HG03354 (cell line): Measurements from ENCODE around the gene MKLN1.
"Not testable (repeated sequence)": the region's sequence is repeated elsewhere in the genome, so short reads cannot be mapped to it uniquely, and the experiment has no call there.

Source experiments
- ATAC-seq: cut with Tn5 transposase; IDR thresholded peaks from one replicate; pipeline ENCODE4 v1.9.1; 2021; ENCODE audit warnings: mild to moderate bottlenecking; ENCODE audit not compliant: unreplicated experiment, poor library complexity, severe bottlenecking

The MKLN1 gene

DNA sequence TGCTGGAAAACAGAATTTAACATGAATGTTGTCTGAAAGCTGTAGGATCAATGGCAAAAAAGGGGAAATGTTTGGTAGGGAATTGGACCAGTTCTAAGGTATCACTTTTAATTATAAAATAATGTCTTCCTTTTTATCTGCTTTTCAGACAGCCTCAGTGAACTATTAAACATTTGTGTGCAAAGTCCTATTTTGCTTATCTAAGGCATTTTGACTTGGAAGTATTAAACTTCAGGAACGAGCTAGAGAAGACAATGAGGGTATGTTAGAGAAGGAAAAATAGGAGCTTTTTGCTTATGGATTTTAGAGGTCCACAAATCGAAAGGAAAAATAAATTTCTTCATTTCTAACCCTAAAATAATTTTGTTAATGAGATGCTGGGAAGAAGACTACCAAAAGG is 165.4 kb downstream of the MKLN1 start:
- no peak for ATAC-seq

DNA sequence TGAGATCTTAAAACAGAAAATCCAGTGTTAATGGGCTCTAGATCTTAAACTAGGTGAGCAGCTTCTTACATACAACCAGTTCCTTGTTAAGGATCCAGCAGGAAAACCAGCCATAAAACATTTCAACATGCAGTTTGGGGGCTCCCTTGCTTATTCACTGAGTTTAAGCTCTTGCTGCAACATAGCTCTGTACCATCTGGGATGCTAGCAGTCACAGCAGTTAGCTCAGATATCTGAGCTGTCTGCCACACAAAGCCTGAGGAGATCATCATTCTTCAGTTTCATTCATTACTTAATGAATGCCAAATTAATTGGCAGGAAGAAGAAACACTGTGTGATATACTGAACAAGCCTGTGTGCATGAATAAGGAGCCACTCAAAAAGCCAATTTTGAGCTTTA is 165.9 kb downstream of the MKLN1 start:
- no peak for ATAC-seq

DNA sequence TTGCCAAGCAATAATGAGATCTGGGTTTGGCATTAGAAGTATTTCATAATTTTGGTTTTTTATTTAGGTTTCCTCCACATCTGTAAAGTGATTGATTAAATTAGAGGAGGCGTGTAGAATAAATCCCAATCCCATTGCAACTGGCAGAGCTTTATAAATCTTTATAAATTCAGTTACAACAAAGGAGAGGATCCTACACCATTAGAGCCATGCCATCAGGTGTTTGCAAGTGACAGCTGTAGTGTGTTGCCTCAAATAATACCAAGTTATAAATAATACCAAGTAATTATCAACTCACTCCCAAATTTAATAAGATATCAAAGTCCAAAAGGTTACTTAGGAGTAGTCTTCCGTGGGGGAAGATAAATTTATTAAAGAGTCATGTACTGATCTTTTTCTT is 166.5 kb downstream of the MKLN1 start:
- no peak for ATAC-seq

DNA sequence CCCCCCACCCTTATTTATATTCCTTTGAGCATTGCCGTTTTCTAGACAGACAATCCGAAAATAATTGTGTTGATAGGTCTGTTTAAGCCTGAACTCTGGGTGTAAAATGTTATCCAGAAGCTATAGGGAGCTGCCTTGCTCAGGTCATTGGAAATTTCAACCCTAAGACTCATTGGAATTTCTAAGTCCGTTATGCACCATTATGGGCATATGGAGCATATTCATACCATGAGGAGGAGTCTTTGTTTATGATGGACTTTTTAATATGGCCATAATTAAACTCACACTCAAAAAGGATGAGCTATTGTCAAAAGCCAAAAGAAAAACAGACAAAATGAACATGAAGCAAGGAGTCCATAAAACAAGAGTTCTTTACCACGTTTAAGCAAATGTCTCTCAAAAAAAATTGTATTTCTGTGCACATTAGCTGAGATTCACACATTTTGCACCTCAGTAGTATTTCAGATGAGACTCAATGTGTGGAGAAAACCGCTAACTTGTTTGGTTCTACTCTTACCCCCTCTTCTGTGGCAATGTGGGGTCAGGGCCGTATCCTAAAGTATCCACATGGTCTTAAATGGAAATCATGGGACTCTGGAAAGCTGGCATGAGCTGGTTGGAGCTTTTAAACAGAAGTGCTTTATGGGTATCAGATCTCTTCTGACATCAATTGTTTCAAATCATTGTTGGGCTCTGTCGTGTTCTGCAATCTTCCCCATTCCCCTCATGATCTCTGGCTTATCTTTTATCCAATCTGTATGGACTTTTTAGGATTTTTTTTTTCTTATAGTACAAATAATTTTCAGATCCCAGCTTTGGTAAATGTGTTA is 168.2 kb downstream of the MKLN1 start:
- ATAC-seq, result no peak

DNA sequence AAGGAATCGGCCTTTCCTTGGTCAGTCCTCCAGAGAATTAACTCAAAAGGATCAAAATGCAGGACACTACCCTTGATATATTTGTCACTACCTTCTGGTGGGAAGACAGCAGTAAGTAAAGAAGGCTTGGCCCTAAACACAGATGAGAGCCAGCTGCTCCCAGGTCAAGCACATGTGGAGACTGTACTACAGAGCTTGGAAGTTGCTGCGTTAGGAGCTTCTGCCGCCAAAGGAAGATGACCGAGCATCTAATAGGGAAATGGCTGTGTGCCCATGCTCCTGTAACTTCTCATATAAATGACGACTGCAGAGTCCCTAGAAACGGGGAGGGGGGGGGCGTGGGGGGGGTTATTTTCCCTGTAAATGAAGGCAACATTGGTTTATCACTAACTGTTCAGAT is 169.8 kb downstream of the MKLN1 start:
- ATAC-seq, result no peak

DNA sequence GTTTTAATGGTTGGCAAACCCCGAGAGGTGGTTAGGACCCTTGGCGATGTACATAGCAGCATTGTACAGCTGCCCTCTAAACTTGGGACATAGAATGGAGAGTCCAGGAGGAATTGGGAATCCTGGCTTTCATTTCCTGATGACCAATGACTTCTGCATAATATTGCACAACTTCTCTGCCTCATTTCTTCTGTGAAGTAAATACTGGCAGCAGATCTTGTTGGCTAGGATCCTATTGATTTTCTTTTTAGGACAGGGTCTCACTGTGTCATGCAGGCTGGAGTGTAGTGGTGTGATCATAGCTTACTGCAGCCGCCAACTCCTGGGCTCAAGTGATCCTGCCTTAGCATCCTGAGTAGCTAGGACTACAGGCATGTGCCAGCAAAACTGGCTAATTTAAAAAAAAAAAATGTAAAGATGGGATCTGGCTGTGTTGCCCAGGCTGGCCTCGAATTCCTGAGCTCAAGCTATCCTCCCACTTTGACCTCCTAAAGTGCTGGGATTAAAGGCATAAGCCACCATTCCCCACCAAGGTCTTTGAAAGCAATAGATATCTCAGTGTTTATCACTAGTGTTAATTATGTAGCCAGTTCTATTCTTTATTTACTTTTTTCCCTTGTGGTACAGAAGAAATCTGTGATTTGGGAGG is 170.7 kb downstream of the MKLN1 start:
- no peak for ATAC-seq

DNA sequence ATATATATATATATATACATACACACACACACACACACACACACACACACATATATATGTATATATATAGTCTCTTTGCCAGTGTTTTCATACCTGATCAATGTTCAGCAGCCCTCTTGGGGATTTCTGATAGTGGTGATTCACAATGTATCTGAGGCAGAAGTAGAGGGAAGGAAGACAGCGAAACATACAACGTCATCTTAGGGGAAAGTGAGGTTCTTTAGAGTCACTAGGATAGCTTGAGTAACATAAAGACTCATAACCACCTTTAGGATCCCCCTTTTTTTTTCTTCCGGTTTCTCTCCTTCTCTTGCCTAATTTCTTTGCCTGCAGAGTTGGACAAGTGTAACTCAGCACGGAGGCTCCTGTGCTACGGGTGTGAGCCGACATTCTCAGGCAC is 172.1 kb downstream of the MKLN1 start:
- no peak for ATAC-seq

DNA sequence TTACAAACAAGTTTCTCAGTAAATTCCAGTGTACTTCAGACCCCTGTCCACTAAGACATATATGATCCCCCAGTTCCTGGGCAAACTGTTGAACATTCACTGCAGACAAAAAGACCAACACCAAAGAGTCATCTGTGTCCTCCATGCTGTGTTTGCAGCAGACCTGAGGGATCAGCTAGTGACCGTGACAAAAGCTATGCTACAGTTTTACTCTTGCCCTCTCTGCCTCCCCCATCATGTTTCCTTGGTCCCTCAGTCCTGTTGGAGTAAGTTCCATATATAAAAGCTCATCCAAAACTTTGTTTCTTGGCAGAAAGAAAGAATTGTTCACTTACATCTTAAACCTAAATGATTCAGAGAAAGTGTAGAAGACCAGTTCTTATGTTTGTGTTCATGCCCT is 172.7 kb downstream of the MKLN1 start:
- ATAC-seq, result no peak

DNA sequence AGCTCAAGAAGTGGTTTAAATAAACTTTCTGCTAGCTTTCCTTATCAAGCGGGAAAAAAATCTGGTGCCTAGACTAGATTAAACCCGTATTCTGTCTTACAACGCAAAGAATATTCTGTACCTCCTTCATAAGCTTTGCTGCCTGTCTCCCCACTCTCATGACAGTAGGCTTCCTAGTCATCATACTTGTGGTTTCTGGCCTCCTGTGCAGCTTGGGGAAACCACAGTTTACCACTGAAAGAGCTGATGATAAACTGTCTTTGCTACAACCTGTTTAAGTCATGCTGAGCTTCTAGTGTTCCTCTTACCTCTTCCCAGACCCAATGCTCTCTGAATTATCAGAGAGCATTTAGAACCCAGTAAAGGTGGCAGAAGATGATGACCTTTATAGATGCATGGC is 173.7 kb downstream of the MKLN1 start:
- peak; percentile 87 for ATAC-seq

DNA sequence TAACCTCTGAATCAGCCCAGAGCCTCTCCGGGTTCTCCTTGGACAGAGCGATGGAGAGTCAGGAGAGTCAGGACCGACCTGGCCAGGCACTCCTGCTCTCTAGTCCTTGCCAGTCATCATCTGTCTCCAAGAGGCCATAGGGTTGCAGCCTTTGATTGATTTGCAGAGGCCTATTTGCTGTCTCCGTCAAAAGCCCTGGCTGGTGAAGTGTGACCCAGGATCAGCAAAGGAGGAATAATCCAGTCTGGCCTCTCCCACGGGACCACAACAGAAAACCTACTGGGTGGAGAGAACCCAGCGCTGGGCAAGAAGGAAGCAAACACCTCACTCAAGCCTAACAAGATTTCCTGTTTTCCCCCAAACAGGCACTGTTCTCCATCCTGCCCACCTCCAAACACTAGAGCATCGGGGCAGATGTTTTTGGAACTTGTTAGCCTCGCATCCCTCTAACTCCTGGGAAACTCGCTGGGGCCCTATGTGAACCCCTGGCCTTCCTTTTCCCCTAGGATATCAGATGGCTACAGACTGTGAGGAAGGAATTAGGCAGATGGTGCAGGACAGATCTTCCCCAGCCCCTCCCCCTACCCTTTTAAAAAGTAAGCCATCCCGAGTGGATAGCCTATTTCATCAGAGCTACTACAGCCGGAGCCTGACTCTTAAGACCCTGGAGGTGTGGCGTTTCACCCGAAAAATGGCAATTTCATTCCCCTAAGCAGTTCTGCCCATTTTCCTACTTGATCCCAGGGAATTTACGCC is 174.4 kb downstream of the MKLN1 start:
- ATAC-seq, result no peak

DNA sequence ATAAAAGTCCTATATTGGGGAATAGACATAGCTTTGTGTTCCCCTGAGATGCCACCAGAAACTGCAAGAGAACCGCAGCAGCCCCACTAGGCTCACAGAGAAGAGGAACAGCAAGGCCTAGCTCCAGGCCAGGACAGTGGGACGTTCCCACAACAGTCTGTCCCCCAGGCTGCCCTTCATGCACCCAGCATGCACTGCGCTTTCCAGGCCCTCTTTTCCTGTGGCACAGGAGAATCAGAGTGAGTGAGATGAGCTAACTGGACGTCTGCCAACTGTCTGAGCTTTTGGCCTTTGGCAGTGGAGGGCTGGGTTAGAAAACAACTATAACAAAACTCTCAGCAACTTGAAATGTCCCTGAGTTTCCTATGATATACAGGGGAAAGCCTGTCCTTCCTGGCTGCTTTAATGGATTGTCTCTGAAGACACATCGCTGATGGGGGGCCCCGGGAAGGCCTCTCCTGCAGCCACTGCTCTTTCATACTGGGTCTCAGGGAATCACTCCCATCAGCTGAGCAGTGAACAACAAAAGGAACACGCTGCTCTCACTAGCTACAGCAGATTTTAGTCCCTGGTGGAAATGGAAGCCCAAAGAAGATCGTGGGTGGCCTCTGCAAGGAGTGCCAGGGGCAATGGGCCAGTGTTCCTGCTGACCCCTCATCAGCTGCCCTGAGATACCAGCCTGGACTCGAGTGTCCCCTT is 175.3 kb downstream of the MKLN1 start:
- no peak for ATAC-seq

DNA sequence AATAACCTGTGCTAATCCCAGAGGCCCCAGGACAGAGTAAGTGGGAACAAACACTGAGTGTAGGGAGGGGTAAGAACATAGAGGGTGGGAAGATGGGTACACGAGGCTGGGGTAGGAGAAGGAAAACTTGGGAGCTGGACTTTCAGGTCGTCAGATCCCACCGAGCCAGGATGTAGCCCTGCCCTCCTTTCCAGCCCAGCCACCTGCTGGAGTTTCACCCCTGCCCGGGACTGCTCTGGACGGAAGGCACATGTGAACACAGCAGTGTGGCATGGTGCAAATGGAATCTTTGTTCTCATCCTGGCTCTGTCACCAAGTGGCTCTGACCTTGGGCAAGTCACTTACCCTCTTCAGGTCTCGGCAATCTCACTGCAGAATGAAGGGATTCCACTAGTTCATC is 176.0 kb downstream of the MKLN1 start:
- no peak for ATAC-seq

DNA sequence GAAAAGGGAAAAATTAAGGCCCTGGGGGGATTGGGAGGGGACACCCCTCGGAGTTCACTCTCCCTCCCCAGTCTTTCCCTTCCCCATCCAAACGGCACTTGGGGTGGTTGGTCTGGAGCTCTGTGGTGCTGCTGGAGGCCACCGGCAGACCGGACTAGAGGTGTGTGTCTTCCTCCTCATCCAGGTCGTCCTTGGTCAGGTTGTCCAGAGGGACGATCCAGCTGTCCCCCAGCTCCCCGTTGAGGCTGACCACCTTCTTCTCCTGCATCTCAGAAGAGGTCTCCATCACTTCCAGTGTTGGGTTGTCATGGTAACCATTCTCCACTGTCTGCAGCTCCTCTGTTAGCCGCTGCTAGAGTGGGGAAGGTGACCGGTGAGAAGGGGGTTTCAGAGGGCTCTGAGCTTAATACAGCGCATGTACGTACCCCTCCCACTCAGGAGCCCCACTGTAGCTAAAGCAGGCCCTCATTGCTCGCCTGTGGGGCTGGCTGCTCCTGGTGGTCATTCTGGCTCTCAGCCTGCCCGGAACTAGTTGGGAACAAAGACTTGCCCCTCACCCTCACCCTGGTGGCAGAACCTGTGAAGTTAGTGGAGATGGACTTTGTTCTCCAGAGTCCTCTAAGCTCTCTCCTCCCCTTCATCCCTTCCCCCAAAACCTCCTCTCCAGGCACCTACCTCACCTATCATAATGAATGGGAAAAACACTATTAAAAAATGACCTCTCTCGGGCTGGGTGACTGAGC is 176.7 kb downstream of the MKLN1 start:
- ATAC-seq, result no peak

DNA sequence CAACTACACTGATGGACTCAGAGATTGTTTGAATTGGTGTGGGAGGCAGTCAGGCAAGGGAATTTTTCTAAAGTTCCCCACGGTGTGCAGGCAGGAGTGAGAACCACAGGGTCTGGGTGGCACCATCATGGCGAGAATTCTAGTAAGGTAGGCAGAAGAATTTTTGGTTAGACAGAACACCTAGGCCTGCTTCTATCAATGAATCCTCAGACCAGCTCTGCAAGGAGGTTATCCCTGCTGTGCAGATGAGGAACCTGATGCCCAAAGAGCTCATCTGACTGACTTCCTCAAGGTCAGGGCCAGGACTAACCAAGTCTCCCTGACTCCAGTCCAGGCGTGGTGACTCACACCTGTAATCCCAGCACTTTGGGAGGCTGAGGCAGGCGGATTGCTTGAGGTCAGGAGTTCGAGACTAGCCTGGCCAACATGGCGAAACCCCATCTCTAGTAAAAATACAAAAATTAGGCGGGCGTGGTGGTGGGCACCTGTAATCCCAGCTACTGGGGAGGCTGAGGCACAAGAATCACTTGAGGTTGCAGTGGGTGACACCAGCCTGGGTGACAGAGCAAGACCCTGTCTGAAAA is 177.5 kb downstream of the MKLN1 start:
- ATAC-seq, result not testable (repeated sequence)

DNA sequence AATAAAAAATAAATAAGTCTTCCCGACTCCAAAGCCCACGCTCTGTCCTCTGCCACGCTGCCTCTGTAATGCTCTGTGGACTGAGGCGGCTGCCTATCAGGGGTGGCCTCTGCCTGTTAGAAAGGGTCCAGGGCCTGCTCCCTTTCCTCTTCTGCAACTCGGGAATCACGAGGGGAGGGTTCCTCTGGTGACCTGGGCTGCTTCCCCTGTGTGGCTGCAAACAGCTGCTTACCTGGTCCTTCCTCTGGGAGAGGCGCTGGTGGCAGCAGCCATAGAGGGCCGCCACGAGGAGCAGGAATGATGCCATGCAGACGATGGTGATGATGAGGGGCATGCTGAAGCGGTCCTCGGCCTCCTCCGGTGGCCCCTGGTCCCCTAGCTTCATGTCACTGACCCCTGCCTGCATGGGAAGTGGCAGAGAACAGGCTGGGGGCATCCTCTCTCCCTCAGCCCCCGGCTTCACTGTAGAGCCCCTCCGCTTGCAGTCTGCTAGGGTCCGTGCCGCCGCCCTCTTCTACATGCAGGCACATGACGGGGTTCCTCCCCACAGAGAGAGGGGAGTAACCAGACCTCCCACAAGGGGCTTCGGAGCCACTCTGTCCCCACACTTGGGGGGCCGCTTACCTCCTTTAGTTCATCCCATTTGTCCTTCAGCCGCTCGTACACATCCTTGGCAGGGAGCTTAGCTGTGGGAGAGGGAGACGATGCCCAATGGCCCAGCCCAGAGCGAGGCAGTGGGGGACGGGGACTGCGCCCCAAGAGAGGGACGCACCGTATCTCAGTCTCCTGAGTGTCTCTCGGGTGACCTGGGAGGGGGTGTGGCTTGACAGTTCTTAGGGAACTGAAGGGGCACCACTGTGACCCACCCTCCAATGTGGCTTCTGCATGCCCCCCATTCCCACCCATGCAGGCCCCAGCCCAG is 178.2 kb downstream of the MKLN1 start:
- no peak for ATAC-seq

DNA sequence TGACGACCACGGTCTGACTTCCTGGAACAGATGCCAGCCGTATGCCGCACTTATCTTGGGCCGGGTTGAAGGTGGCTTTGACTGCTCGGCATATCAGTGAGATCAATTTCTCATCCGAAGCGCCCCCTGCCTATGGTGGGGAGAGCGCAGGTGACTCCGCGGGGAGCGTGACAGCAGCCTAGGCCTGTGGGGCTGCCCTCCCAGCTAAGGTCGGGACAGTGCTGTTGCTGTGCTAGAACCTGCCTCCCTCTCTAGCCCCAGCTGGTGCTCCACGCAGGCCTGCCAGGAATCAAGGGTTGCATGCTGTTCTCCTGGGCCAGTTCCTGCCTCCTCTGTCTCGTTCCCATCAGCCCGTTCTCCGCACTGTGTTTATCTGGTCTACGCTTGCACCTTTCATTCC is 178.9 kb downstream of the MKLN1 start:
- ATAC-seq, result no peak

DNA sequence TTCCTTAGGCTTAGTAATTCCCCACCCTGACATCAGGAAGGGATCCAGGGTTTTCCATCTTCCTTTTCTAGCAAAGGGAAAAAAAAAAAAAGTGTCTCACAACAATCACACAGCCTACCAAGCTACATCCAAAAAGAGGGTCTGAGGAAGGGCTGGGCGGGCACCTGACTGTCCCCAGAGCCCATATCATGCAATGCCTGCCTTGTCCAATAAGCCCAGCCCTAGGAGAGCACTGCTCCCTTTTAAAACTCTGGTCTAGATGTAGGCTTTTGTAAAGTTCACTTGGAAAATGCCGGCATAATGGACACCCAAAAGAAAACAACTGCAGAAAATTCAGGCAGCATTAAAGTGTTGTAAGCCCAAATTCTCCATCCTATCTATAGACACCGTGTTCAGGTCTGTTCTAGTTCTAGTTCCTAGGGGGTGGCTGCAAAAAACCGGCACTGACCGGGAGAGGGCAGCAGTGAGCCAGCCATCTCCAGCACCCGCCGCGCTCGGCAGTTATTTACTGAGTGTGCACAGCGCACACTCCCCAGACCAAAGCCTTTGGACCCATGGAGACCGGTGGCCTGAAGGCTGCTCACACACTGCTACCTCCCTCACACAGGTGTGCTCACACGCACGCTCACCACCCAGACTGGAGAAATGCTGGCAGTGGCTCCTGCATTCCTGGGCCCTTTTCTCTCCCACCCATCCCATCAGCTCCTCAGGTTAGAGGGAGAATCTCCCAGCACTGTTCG is 180.1 kb downstream of the MKLN1 start:
- ATAC-seq, result peak; percentile 90
